ENCODE data around the gene AK8.

The AK8 gene

DNA sequence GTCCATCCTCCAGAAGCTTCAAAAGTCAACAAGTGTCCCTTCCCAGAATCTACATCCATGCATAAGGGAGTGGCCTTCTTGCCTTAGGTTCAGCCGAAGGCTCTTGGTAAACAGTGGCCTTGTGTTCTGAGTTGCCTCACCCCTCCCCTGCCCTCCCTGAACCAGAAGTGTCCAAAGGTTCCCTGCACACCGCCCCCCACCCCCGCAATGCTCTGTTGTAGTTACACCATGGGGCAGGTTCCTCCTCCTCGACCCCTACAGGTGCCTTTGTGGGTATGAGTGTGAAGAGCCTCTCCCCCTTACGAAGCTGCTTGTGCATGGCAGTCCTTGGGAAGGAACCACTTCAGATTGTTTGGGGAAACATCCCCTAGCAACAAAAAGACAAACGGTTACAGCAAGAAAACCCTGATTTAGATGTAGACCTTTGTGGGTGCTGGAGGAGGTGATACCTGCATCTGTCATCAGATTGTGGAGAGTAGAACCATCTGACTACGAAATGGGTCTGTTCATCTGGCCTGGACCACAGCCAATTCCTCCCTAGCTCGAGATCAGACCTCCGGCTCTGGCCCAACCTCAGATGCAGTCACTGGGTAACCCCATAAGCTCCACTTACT is 7.7 kb upstream of the AK8 start:
- H4K20me1 ChIP-seq (ENCODE audit: insufficient read depth, low read length, poor library complexity, severe bottlenecking), result no peaks in the 10 kb centered on the region
- no peaks in the 10 kb centered on the region for H3K9me2 ChIP-seq (replicated peaks; ENCODE audit: low read depth, low read length)
- no peak for TF ChIP-seq EZH2phosphoT487 (IDR thresholded peaks at IDR 0.05; ENCODE audit: borderline replicate concordance)
- TF ChIP-seq, protein P1, sequence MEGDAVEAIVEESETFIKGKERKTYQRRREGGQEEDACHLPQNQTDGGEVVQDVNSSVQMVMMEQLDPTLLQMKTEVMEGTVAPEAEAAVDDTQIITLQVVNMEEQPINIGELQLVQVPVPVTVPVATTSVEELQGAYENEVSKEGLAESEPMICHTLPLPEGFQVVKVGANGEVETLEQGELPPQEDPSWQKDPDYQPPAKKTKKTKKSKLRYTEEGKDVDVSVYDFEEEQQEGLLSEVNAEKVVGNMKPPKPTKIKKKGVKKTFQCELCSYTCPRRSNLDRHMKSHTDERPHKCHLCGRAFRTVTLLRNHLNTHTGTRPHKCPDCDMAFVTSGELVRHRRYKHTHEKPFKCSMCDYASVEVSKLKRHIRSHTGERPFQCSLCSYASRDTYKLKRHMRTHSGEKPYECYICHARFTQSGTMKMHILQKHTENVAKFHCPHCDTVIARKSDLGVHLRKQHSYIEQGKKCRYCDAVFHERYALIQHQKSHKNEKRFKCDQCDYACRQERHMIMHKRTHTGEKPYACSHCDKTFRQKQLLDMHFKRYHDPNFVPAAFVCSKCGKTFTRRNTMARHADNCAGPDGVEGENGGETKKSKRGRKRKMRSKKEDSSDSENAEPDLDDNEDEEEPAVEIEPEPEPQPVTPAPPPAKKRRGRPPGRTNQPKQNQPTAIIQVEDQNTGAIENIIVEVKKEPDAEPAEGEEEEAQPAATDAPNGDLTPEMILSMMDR (conservative IDR thresholded peaks at IDR 0.05; ENCODE audit: low read length), result no peak
- H2AFZ ChIP-seq (ENCODE audit: low read length), result no peak overlapping the region
- peak overlapping the region; percentile 33 for H3K9ac ChIP-seq (ENCODE audit: low read depth, low read length, poor library complexity, severe bottlenecking)
- H3K79me2 ChIP-seq (ENCODE audit: insufficient read depth, low read length), result no peaks in the 10 kb centered on the region
- H3F3A ChIP-seq (ENCODE audit: low read depth), result peaks cover 13% of the 10 kb centered on the region
- no peaks in the 10 kb centered on the region for H3K27me3 ChIP-seq (ENCODE audit: insufficient read depth, low read length, poor library complexity, severe bottlenecking)
- H3K4me1 ChIP-seq (ENCODE audit: insufficient read depth, low read length, poor library complexity, severe bottlenecking), result peaks cover 90% of the 10 kb centered on the region
- no peaks in the 10 kb centered on the region for H3K9me3 ChIP-seq (ENCODE audit: insufficient read depth, low read depth, low read length)
- peak overlapping the region; percentile 17 for H3K4me2 ChIP-seq (ENCODE audit: low read depth, low read length, poor library complexity, severe bottlenecking)
- no peak overlapping the region for H3K4me3 ChIP-seq (ENCODE audit: low read length, poor library complexity, severe bottlenecking)
- H3K36me3 ChIP-seq (ENCODE audit: insufficient read depth, low read length), result no peaks in the 10 kb centered on the region

DNA sequence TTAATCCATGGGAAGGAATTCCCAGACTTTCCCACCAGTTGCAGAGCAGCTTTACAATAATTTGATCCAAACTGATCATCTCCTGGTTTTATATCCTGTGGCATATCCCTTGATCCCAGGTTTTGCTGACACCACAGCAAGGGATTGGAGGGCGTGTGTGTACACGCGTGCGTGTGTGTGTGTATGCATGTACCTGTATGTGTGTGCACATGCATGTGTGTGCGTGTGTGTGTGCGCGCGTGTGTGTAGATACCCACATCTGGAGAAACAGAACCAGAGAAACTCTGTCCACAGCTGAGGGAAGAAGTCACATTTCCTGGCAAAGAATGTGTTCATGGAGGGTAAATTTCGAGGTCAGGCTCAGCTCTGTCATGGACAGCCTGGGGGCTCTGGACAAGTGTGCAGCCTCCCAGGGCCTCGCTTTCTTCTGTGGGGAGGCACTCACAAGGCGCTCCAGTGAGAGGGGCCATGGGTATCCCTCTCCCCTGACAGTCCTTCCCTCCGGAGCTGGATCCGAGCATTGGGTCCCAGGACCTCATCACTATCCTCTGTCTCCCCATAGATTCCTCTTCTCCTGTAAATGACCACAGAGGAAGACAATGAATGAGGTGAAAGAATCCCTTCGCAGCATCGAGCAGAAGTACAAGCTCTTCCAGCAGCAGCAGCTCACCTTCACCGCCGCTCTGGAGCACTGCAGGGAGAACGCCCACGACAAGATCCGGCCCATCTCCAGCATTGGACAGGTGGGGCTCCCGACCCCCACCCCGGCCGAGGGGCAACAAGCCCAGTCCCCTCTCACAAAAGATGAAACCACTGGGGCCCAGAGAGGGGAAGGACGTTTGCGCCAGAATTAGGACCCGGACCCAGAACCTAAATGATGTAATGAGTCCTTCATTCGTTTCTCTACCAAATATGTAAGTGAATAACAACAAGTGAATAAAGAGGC is 5.5 kb upstream of the AK8 start:
- H3K9me3 ChIP-seq (ENCODE audit: insufficient read depth, low read depth, low read length), result no peaks in the 10 kb centered on the region
- no peak overlapping the region for H3K4me3 ChIP-seq (ENCODE audit: low read length, poor library complexity, severe bottlenecking)
- H3K79me2 ChIP-seq (ENCODE audit: insufficient read depth, low read length), result peaks cover 8% of the 10 kb centered on the region
- no peaks in the 10 kb centered on the region for H3K9me2 ChIP-seq (replicated peaks; ENCODE audit: low read depth, low read length)
- no peaks in the 10 kb centered on the region for H4K20me1 ChIP-seq (ENCODE audit: insufficient read depth, low read length, poor library complexity, severe bottlenecking)
- peaks cover 90% of the 10 kb centered on the region for H3K4me1 ChIP-seq (ENCODE audit: insufficient read depth, low read length, poor library complexity, severe bottlenecking)
- no peak overlapping the region for H2AFZ ChIP-seq (ENCODE audit: low read length)
- H3F3A ChIP-seq (ENCODE audit: low read depth), result peaks cover 13% of the 10 kb centered on the region
- no peaks in the 10 kb centered on the region for H3K36me3 ChIP-seq (ENCODE audit: insufficient read depth, low read length)
- H3K9ac ChIP-seq (ENCODE audit: low read depth, low read length, poor library complexity, severe bottlenecking), result peak overlapping the region; percentile 66
- no peak for TF ChIP-seq EZH2phosphoT487 (IDR thresholded peaks at IDR 0.05; ENCODE audit: borderline replicate concordance)
- TF ChIP-seq, protein P1 (conservative IDR thresholded peaks at IDR 0.05; ENCODE audit: low read length), result no peak
- H3K27me3 ChIP-seq (ENCODE audit: insufficient read depth, low read length, poor library complexity, severe bottlenecking), result no peaks in the 10 kb centered on the region
- no peak overlapping the region for H3K4me2 ChIP-seq (ENCODE audit: low read depth, low read length, poor library complexity, severe bottlenecking)

DNA sequence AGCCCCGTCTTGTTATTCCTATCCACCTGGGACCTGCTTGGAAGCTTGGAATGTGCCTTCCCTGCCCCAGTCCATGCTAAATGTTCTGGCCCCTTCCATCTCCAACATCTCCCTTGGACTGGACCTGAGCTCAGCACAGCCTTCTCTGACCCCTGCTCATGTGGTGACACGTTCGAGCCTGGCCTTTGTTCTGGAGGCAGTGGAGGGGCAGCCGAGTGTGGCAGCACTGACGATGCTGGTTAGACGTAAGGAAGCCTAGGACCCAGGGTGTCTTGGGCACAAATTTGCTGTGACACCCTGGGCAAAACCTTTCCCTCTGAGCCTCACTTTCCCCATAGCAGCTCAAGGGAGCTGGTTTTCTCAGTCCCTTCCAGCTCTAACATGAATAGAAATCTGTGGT is 4.5 kb upstream of the AK8 start:
- TF ChIP-seq EZH2phosphoT487 (IDR thresholded peaks at IDR 0.05; ENCODE audit: borderline replicate concordance), result no peak
- TF ChIP-seq, protein P1 (conservative IDR thresholded peaks at IDR 0.05; ENCODE audit: low read length), result no peak
- peak overlapping the region; percentile 66 for H3K9ac ChIP-seq (ENCODE audit: low read depth, low read length, poor library complexity, severe bottlenecking)
- peak overlapping the region; percentile 55 for H3K4me2 ChIP-seq (ENCODE audit: low read depth, low read length, poor library complexity, severe bottlenecking)
- no peaks in the 10 kb centered on the region for H4K20me1 ChIP-seq (ENCODE audit: insufficient read depth, low read length, poor library complexity, severe bottlenecking)
- H3K36me3 ChIP-seq (ENCODE audit: insufficient read depth, low read length), result no peaks in the 10 kb centered on the region
- no peaks in the 10 kb centered on the region for H3K9me3 ChIP-seq (ENCODE audit: insufficient read depth, low read depth, low read length)
- H3K4me3 ChIP-seq (ENCODE audit: low read length, poor library complexity, severe bottlenecking), result no peak overlapping the region
- peaks cover 5% of the 10 kb centered on the region for H3F3A ChIP-seq (ENCODE audit: low read depth)
- peaks cover 86% of the 10 kb centered on the region for H3K4me1 ChIP-seq (ENCODE audit: insufficient read depth, low read length, poor library complexity, severe bottlenecking)
- no peak overlapping the region for H2AFZ ChIP-seq (ENCODE audit: low read length)
- no peaks in the 10 kb centered on the region for H3K9me2 ChIP-seq (replicated peaks; ENCODE audit: low read depth, low read length)
- no peaks in the 10 kb centered on the region for H3K27me3 ChIP-seq (ENCODE audit: insufficient read depth, low read length, poor library complexity, severe bottlenecking)
- peaks cover 12% of the 10 kb centered on the region for H3K79me2 ChIP-seq (ENCODE audit: insufficient read depth, low read length)

Measured in Loucy (cell line).